GM19467 (cell line): ENCODE results near the gene TRAPPC11.

Experiments used
- ATAC-seq: cut with Tn5 transposase; IDR thresholded peaks from one replicate; pipeline ENCODE4 v1.9.1; 2021; ENCODE audit warnings: mild to moderate bottlenecking, moderate library complexity; ENCODE audit not compliant: unreplicated experiment

TRAPPC11 gene

DNA sequence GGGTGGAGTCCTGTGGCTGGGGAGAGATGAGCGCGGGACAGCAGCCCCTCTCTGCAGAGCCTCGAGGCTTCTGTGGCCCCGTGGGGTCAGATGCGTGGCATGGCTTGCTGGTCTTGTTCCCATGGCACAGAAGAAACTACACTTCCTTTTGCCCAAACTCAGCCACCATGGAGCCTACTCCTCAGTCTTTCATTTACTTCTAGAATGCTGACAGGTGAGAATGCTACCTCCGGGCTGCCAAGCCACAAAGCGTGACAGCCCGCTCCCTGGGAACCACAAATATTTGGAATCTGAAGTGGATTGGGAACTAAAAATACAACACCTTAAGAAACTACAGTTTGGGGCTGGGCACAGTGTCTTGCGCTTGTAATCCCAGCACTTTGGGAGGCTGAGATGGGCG, 98.0 kb downstream of the TRAPPC11 start:
- no peak for ATAC-seq

DNA sequence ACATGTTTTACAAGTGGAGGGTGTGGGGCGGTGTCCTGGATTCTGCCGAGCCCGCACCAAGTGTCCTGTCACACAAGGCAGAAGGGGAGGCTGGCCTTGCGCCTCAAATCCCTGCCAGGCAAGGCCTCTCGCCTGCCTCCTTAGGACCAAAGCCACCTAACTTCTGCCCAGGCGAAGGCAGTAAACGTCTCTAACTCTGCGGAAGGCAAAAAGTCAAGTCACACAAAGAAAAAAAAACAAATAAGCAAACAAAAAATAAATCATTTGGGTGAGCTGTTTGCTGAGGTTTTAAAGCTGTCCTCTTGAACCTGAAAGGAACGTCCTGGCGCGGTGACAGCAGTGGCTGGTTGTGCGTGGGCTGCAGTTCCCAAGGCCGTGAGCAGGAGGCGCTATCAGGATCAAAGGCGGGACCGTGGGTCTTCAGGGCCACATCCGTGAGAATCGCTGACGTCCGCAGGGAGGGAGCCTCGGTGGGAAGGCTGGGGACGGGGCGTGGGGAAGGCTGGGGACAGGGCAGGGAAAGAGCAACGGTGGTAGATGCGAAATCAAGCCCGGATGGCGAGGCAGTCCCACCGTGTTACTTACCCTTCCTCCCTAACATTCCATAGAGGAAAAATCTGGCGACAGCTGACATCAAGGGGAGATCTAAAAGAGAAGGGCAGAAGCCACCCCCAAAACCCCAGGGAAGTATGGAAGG, 99.1 kb downstream of the TRAPPC11 start:
- no peak for ATAC-seq

DNA sequence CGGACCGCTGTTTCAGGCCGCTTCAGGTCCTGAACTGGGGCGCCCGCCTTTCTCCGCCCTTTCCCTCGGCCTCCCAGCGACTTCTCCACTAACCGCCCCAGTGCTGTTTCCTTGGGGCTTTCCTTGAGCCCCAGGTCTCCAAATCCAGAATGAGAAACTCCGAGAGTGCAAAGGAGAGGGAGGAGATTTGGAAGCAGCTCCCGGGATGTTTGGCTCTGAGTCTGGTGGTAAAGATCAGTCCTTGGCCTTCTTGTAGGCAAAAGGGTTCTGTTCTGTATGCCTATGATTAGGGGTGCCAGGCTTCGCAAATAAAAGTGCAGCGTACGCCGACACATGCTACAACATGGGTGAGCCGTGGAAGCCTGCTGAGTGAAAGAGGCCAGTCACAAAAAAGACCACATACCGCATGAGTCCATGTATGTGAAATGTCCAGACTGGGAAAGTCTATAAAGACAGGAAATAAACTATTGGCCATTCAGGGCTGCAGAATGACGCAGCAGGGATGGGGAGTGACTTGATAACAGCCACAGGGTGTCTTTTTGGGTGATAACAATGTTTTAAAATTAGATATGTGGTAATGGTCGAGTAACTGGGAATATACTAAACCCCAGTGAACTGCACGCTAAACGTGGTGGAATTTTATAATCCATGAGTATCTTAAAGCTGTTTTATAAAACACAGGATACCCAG, 99.8 kb downstream of the TRAPPC11 start:
- no peak for ATAC-seq

DNA sequence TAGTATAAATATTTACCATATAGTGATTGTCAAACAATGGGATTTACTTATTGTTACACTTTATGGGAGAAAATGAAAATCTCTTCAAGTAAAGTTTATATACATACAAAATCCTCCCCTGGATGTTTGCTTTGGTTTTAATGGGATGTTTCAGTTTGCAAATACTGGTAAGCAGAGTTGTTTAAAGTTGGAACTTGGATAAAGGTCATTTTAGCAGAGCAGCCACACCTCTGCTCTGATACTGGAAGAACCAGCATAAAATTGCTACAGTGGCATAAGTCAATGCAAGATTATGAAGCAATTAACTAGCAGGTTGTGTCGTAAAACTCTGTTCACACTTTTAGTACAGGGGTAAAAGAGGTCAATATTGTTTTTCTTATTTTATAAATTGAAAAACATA, 101.2 kb downstream of the TRAPPC11 start:
- no peak for ATAC-seq
